IPS-15b (cell line): ENCODE results near the gene ANP32B.
"Not testable (repeated sequence)": the region's sequence is repeated elsewhere in the genome, so short reads cannot be mapped to it uniquely, and the experiment has no call there.

Experiments used
- H3K27me3 ChIP-seq: one replicate; pipeline ENCODE4 v1.6.1; 2013; ENCODE audit warnings: low read length; ENCODE audit not compliant: control insufficient read depth, insufficient read depth
- H3K36me3 ChIP-seq: one replicate; pipeline ENCODE4 v1.6.1; 2013; ENCODE audit warnings: low read length; ENCODE audit not compliant: control insufficient read depth, insufficient read depth
- H3K4me1 ChIP-seq: one replicate; pipeline ENCODE4 v1.6.1; 2013; ENCODE audit warnings: mild to moderate bottlenecking, low read length; ENCODE audit not compliant: control insufficient read depth, insufficient read depth
- H3K4me3 ChIP-seq: one replicate; pipeline ENCODE4 v1.5.1; 2013; ENCODE audit warnings: low read depth, low read length
- H3K9ac ChIP-seq: one replicate; pipeline ENCODE4 v1.6.1; 2013; ENCODE audit warnings: low read depth, mild to moderate bottlenecking, low read length
- H3K9me3 ChIP-seq: one replicate; pipeline ENCODE4 v1.6.1; 2013; ENCODE audit warnings: mild to moderate bottlenecking, low read length; ENCODE audit not compliant: control insufficient read depth, insufficient read depth

ANP32B gene

DNA sequence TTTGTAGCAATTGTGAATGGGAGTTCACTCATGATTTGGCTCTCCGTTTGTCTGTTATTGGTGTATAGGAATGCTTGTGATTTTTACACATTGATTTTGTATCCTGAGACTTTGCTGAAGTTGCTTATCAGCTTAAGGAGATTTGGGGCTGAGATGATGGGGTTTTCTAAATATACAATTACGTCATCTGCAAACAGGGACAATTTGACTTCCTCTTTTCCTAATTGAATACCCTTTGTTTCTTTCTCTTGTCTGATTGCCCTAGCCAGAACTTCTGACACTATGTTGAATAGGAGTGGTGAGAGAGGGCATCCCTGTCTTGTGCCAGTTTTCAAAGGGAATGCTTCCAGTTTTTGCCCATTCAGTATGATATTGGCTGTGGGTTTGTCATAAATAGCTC lies 36.0 kb upstream of the ANP32B start:
- H3K27me3 ChIP-seq = peaks cover 28% of the 10 kb centered on the region
- H3K4me1 ChIP-seq, H3K9me3 ChIP-seq, H3K4me3 ChIP-seq, H3K9ac ChIP-seq, H3K36me3 ChIP-seq: not testable (repeated sequence)

- not testable (repeated sequence) for H3K4me3 ChIP-seq, H3K9ac ChIP-seq, H3K9me3 ChIP-seq, H3K36me3 ChIP-seq, H3K27me3 ChIP-seq, H3K4me1 ChIP-seq
These were observed 32.3 kb upstream of the ANP32B start for GRCh38 chr9:97950873-97951272.

DNA sequence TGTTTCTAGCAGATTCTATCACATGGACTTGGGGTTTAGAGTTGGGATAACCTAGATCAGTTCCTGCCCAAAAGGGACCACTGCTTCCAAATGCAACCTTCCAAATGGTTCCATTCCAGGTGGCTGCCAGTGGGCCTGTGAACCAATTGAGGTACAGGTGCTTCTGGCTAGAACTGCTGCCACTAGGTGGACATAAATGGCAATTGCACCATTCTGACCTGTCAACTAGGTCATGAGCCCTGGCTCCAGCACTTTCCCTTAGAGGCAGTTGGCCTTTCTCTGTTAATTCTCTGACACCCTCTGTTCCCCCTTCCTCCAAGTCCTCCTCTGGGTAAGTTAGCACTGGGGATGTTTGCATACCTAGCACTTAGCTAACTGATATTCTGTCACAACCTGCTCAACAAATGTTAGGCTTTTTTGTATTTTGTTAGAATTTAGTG lies 28.6 kb upstream of the ANP32B start:
- Histone ChIP-seq H3K9ac (no peak overlapping the region), H3K9me3 (no peaks in the 10 kb centered on the region)

DNA sequence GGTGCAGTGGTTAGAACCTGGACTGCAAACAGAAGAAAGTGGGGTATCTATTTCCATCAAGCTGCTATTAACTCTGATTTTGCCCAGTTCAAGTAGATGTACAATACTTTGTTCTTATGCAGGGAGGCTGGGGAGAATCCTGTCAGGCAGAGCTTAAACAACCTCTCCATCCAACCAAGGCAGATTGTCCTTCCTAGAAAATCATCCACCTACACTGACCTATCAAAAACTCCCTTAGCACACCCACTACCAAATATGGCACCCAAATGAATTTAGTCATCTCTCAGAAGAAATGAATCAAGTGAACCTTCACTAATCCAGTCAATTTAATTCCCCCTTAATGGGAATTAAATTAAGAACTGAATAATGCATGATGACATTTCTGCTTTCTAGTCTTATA lies 26.8 kb upstream of the ANP32B start:
- Histone ChIP-seq H3K36me3 (no peaks in the 10 kb centered on the region), H3K9ac (no peak overlapping the region), H3K9me3 (no peaks in the 10 kb centered on the region), H3K4me3 (no peak overlapping the region), H3K4me1 (no peaks in the 10 kb centered on the region), H3K27me3 (peaks cover 11% of the 10 kb centered on the region)

More for the DNA sequence above, 28.6 kb upstream of the ANP32B start:
- H3K4me1 ChIP-seq = no peaks in the 10 kb centered on the region
- no peaks in the 10 kb centered on the region for H3K36me3 ChIP-seq
- peaks cover 2% of the 10 kb centered on the region for H3K27me3 ChIP-seq
- no peak overlapping the region for H3K4me3 ChIP-seq

GRCh38 chr9:97958812-97959511 lies 24.2 kb upstream of the ANP32B start:
- no peaks in the 10 kb centered on the region for H3K36me3 ChIP-seq
- H3K27me3 ChIP-seq = peaks cover 18% of the 10 kb centered on the region
- H3K4me3 ChIP-seq = no peak overlapping the region
- no peak overlapping the region for H3K9ac ChIP-seq
- H3K4me1 ChIP-seq = no peaks in the 10 kb centered on the region
- H3K9me3 ChIP-seq = no peaks in the 10 kb centered on the region

DNA sequence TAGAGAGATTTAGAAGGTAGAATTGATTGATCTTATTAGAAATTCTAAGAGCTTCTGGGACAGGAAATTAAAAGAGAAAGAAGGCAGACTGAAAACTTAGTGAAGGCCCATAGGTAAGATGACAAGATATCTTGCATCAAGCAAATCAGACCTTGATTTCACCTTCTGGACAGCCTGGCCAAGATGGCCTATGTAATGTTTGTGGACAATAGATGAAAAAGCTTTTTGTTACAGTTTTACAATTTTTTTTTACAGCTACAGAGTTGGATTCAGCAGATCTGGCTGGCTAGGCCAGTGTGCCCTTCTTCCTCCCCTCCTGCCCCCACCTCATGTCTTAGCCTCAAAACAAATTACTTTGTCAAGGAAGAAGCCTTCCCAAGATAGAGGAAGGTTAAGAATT lies 23.6 kb upstream of the ANP32B start:
- Histone ChIP-seq H3K36me3 (no peaks in the 10 kb centered on the region), H3K4me3 (no peak overlapping the region), H3K27me3 (peaks cover 18% of the 10 kb centered on the region), H3K9me3 (no peaks in the 10 kb centered on the region), H3K4me1 (no peaks in the 10 kb centered on the region), H3K9ac (no peak overlapping the region)

- H3K27me3 ChIP-seq = peaks cover 28% of the 10 kb centered on the region
- not testable (repeated sequence) for H3K9me3 ChIP-seq, H3K9ac ChIP-seq, H3K4me1 ChIP-seq, H3K36me3 ChIP-seq, H3K4me3 ChIP-seq
These were observed 22.3 kb upstream of the ANP32B start for GRCh38 chr9:97960678-97961328.

DNA sequence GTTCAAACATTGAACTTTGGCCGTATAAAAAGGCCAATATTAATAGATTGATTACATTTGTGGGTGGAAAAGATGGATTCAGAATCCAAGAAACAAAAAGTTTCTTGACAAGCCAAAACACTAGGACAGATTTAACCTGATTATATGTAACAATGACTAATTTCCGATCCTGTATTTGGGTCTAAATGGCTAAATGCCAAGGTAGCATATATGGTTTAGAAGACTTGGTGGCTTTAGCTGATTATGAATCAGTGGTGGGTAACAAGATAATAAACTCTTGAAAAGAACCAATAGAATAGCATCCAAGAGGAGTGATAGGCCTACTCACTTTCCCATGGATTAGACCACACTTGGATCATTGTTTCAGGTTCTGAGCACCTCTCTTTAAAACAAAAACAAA lies 21.8 kb upstream of the ANP32B start:
- Histone ChIP-seq H3K36me3 (no peaks in the 10 kb centered on the region), H3K9ac (no peak overlapping the region), H3K9me3 (no peaks in the 10 kb centered on the region), H3K27me3 (peaks cover 30% of the 10 kb centered on the region), H3K4me3 (no peak overlapping the region), H3K4me1 (no peaks in the 10 kb centered on the region)

- Histone ChIP-seq H3K4me3 (no peak overlapping the region), H3K4me1 (no peaks in the 10 kb centered on the region), H3K9me3 (no peaks in the 10 kb centered on the region), H3K9ac (no peak overlapping the region), H3K36me3 (no peaks in the 10 kb centered on the region), H3K27me3 (peaks cover 30% of the 10 kb centered on the region)
These were observed 21.0 kb upstream of the ANP32B start for GRCh38 chr9:97962136-97962535.

GRCh38 chr9:97962575-97962974 lies 20.6 kb upstream of the ANP32B start:
- Histone ChIP-seq H3K9ac (no peak overlapping the region), H3K9me3 (no peaks in the 10 kb centered on the region), H3K36me3 (no peaks in the 10 kb centered on the region), H3K4me1 (no peaks in the 10 kb centered on the region), H3K4me3 (no peak overlapping the region), H3K27me3 (peaks cover 30% of the 10 kb centered on the region)

- Histone ChIP-seq H3K36me3 (no peaks in the 10 kb centered on the region), H3K9me3 (no peaks in the 10 kb centered on the region), H3K4me3 (no peak overlapping the region), H3K4me1 (no peaks in the 10 kb centered on the region), H3K27me3 (peaks cover 34% of the 10 kb centered on the region), H3K9ac (no peak overlapping the region)
These were observed 19.9 kb upstream of the ANP32B start for GRCh38 chr9:97963232-97963631.

GRCh38 chr9:97964901-97965300 lies 18.2 kb upstream of the ANP32B start:
- Histone ChIP-seq H3K4me3 (no peak overlapping the region), H3K9me3 (no peaks in the 10 kb centered on the region), H3K27me3 (peaks cover 31% of the 10 kb centered on the region), H3K36me3 (no peaks in the 10 kb centered on the region), H3K9ac (no peak overlapping the region), H3K4me1 (no peaks in the 10 kb centered on the region)
